K562 (cell line): ENCODE results near the gene TYRP1. TPM values are rescaled to one million over a fixed set of nuclear protein-coding genes. Genes with fewer than 3 reads are reported as not detected.

ENCODE experiments used
- ATAC-seq: fragments of 200-7000 bp; cut with Tn5 transposase; 3 replicates; pipeline ENCODE4 v1.9.1; 2020; ENCODE audit warnings: moderate library complexity
- BruUV-seq: library from RNA; stranded (reverse); fragments of 400-500 nt; replicated peaks from 2 replicates; lab custom pipeline; 2021; lab: Mats Ljungman, UMichigan
- CTCF ChIA-PET: fragments of 300-600 bp; formaldehyde crosslinking; extraction: SDS; loops from one replicate; lab custom pipeline; 2021; ENCODE audit warnings: low intra/inter-chr PET ratio; lab: Yijun Ruan, JAX
- POLR2A ChIA-PET: fragments of 300-600, 350-650 bp; sonication (Branson Sonifier 250); formaldehyde crosslinking; extraction: SDS; loops from one replicate; lab custom pipeline; 2021; ENCODE audit warnings: antibody characterized with exemption, inconsistent platforms; lab: Yijun Ruan, JAX
- DNase-seq, 4 experiments: peaks; one replicate each; pipeline versions ENCODE4 v3.0.0 to v3.0.0-alpha.2; 2011 to 2018; ENCODE audit warnings: low spot score in 3 of 4, mixed read lengths in 3 of 4; ENCODE audit errors: extremely low read depth in 1 of 4
- FAIRE-seq: peaks from 2 replicates; lab custom pipeline; 2011; peaks lifted over from hg19 to GRCh38; lab: Jason Lieb, UNC
- H2AFZ ChIP-seq: 2 replicates; pipeline ENCODE4 v1.6.0; 2011; ENCODE audit warnings: low read depth, low read length, control low read depth, inconsistent platforms
- H3K27ac ChIP-seq: fragments of 200-600 bp; 3 replicates; pipeline ENCODE4 v1.8.0; 2011; ENCODE audit warnings: low read depth, mild to moderate bottlenecking, control low read depth, inconsistent platforms, low read length, moderate library complexity, mixed read lengths; ENCODE audit errors: extremely low read depth
- H3K27me3 ChIP-seq, 2 experiments: fragments of 300-600 bp in 1 of 2; 2 replicates in 1 of 2; 3 replicates in 1 of 2; pipeline versions ENCODE4 v1.6.0 to v1.8.0; 2011; ENCODE audit warnings: inconsistent platforms in 2 of 2, low read length in 2 of 2, mild to moderate bottlenecking in 1 of 2, mixed read lengths in 1 of 2, moderate library complexity in 1 of 2; ENCODE audit not compliant: control insufficient read depth in 2 of 2, insufficient read depth in 2 of 2
- H3K36me3 ChIP-seq: fragments of 300-600 bp; 3 replicates; pipeline ENCODE4 v1.8.0; 2011; ENCODE audit warnings: mild to moderate bottlenecking, low read length, inconsistent platforms; ENCODE audit not compliant: control insufficient read depth, insufficient read depth
- H3K4me1 ChIP-seq, 2 experiments: fragments of 200-600 bp in 1 of 2; replicated peaks in 1 of 2; 2 replicates in 1 of 2; 3 replicates in 1 of 2; pipeline versions ENCODE4 v1.5.1 to v1.8.0; 2011; ENCODE audit warnings: inconsistent platforms in 2 of 2, low read length in 2 of 2, mild to moderate bottlenecking in 1 of 2, mixed read lengths in 1 of 2, moderate library complexity in 1 of 2; ENCODE audit not compliant: control insufficient read depth in 2 of 2, insufficient read depth in 2 of 2
- H3K4me2 ChIP-seq: 2 replicates; pipeline ENCODE4 v1.6.1; 2011; ENCODE audit warnings: low read length, control low read depth, inconsistent platforms, mixed read lengths; ENCODE audit not compliant: insufficient read depth
- H3K4me3 ChIP-seq: fragments of 200-600 bp; sonication (generic), shearing (Covaris generic); 2 replicates; pipeline ENCODE4 v1.5.1; 2016; ENCODE audit warnings: control low read depth, inconsistent platforms
- H3K79me2 ChIP-seq: fragments of 200-600 bp; 3 replicates; pipeline ENCODE4 v1.8.0; 2011; ENCODE audit warnings: low read length, inconsistent platforms; ENCODE audit not compliant: control insufficient read depth, insufficient read depth
- H3K9ac ChIP-seq, 2 experiments: 2 replicates each; pipeline versions ENCODE4 v1.6.0 to v1.6.1; 2011; ENCODE audit warnings: low read depth in 2 of 2, low read length in 2 of 2, control low read depth in 1 of 2, inconsistent platforms in 1 of 2, mild to moderate bottlenecking in 1 of 2, mixed read lengths in 1 of 2; ENCODE audit not compliant: insufficient read depth in 1 of 2
- H3K9me1 ChIP-seq: one replicate; pipeline ENCODE4 v1.6.0; 2011; ENCODE audit warnings: inconsistent platforms, mild to moderate bottlenecking, low read length, moderate library complexity; ENCODE audit not compliant: control insufficient read depth, insufficient read depth
- H3K9me3 ChIP-seq: replicated peaks from 2 replicates; pipeline ENCODE4 v1.5.1; 2011; ENCODE audit warnings: low read depth, low read length, inconsistent platforms; ENCODE audit not compliant: control insufficient read depth, insufficient read depth
- H4K20me1 ChIP-seq: replicated peaks from 2 replicates; pipeline ENCODE4 v1.6.1; 2011; ENCODE audit warnings: low read length, inconsistent platforms, mixed read lengths; ENCODE audit not compliant: control insufficient read depth, insufficient read depth
- CLOCK ChIP-seq: fragments of 250-450 bp; sonication (Bioruptor Pico); IDR thresholded peaks from 2 replicates; pipeline ENCODE4 v1.4.0; 2020; ENCODE audit warnings: mild to moderate bottlenecking, moderate library complexity, borderline replicate concordance
- JUND ChIP-seq, 2 experiments: IDR thresholded peaks; 2 replicates in 1 of 2; 3 replicates in 1 of 2; pipeline ENCODE4 v1.6.1; 2011; ENCODE audit warnings: borderline replicate concordance in 2 of 2, low read depth in 2 of 2, low read length in 2 of 2, improper control_type of control experiment in 1 of 2, missing biosample characterization in 1 of 2, missing genetic modification characterization in 1 of 2, missing genetic modification reagents in 1 of 2
- MED1 ChIP-seq: sonication (generic); formaldehyde crosslinking; IDR thresholded peaks from 2 replicates; pipeline ENCODE4 v1.8.1; 2023; ENCODE audit warnings: missing genetic modification reagents, borderline replicate concordance
- MXI1 ChIP-seq: IDR thresholded peaks from 2 replicates; pipeline ENCODE4 v1.6.1; 2011; ENCODE audit warnings: low read depth, mild to moderate bottlenecking, improper control_type of control experiment, low read length
- NR1H2 ChIP-seq: sonication (generic); formaldehyde crosslinking; IDR thresholded peaks from 2 replicates; pipeline ENCODE4 v1.4.0; 2020; ENCODE audit warnings: mild to moderate bottlenecking, missing genetic modification reagents
- PML ChIP-seq: IDR thresholded peaks from 2 replicates; pipeline ENCODE4 v1.6.1; 2012; ENCODE audit warnings: low read length, inconsistent platforms
- SMAD3 ChIP-seq: fragments of 450-650 bp; formaldehyde crosslinking; conservative IDR thresholded peaks from 2 replicates; pipeline ENCODE4 v1.4.0; 2020; ENCODE audit warnings: mild to moderate bottlenecking
- ZNF280A ChIP-seq: fragments of 450-650 bp; IDR thresholded peaks from 2 replicates; pipeline ENCODE4 v1.6.1; 2018; ENCODE audit warnings: mild to moderate bottlenecking, low read depth; ENCODE audit not compliant: partially characterized antibody
- ZNF354B ChIP-seq: fragments of 250-450 bp; sonication (Bioruptor Pico); IDR thresholded peaks from 2 replicates; pipeline ENCODE4 v1.4.0; 2020
- WGBS: fragments of 100-300 bp; shearing (Covaris generic); methylation state at CpG from one replicate; pipeline ENCODE4 v1.1.6; 2016; ENCODE audit warnings: low coverage, mixed read lengths; ENCODE audit not compliant: insufficient coverage; ENCODE audit errors: missing lambda C conversion rate; 5-methylcytosine and 5-hydroxymethylcytosine counted together
- in situ Hi-C: fragments of 300-500 bp; cut with MboI; formaldehyde crosslinking; loops from 4 replicates; pipeline ENCODE4 v1.15.0; 2018; ENCODE audit warnings: inconsistent platforms, mixed read lengths
- intact Hi-C: fragments of 100-400 bp; cut with micrococcal nuclease; formaldehyde crosslinking; loops from 2 replicates; pipeline ENCODE4 v1.14.2; 2022
- polyA plus RNA-seq, 8 experiments: library from polyadenylated mRNA; depleted of rRNA in 4 of 8; stranded (reverse) in 5 of 8; unstranded in 3 of 8; fragments of >200 nt; fragmentation: Nextera tagmentation in 2 of 8; fragmentation: Illumina TruSeq in 1 of 8; extraction: Ambion mirVana in 2 of 8; extraction: Trizol in 1 of 8; gene quantifications; 2 replicates each; pipeline versions ENCODE4 v1.2.1 to v1.2.3, GENCODE V29; 2011 to 2014; ENCODE audit warnings: inconsistent platforms in 1 of 8, missing spikeins in 1 of 8
- total RNA-seq, 7 experiments: library from RNA; depleted of rRNA in 6 of 7; stranded (reverse); fragments of >200 nt in 6 of 7; fragmentation: Illumina TruSeq in 2 of 7; extraction: Trizol in 2 of 7; gene quantifications; 2 replicates each; pipeline versions ENCODE4 v1.2.1 to v1.2.3, GENCODE V29; 2011 to 2021; ENCODE audit warnings: low replicate concordance in 1 of 7
- TF ChIP-seq, protein P1 (sequence below): fragments of 450-650 bp; formaldehyde crosslinking; conservative IDR thresholded peaks from 2 replicates; pipeline ENCODE4 v1.4.0; 2022; ENCODE audit warnings: mild to moderate bottlenecking, missing genetic modification characterization

Gene TYRP1
- total and polyA plus RNA-seq, 9 of the 15 experiments (the other 6 are each of a cell fraction or from before 2014, with no cell fraction given): not detected

DNA sequence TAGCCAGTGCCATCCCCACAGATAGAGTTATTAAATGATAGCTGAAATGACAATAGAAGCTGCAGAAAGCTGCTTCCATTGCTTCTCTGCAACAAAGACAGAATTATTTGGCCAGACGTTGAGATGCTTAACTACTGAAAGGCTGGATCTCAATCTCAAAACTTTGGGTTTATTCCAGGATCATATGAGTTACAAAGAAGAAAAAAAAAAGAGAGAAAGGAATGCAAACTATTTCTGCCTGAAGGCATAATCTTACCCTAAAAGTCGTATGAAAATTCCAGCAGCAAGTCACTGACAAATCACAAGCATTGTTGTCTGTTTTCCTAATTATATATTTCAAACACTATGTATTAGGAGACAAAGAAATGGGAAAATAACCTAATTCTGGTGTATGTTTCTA lies 12.8 kb upstream of the TYRP1 start:
- intact Hi-C loops: no loop called here
- Histone ChIP-seq H3K9ac (no peak overlapping the region), H3K27me3 (no peaks in the 10 kb centered on the region), H3K79me2 (no peaks in the 10 kb centered on the region), H3K4me1 (no peaks in the 10 kb centered on the region), H4K20me1 (no peaks in the 10 kb centered on the region), H3K27ac (no peak overlapping the region), H3K9me1 (no peaks in the 10 kb centered on the region), H3K4me2 (no peak overlapping the region), H3K4me3 (no peak overlapping the region), H2AFZ (no peak overlapping the region), H3K9me3 (no peaks in the 10 kb centered on the region), H3K36me3 (no peaks in the 10 kb centered on the region)
- TF ChIP-seq MXI1: no peak
- TF ChIP-seq NR1H2 (CRISPR knock-in tag): no peak
- no peak for DNase-seq
- BruUV-seq: no TSS peak
- FAIRE-seq: no peak
- in situ Hi-C loops: no loop called here
- WGBS: 0% methylated on average over 2 of the region's 2 CpGs
- POLR2A ChIA-PET: no interaction called here
- CTCF ChIA-PET: no interaction called here
- no peak for ATAC-seq

- POLR2A ChIA-PET: no interaction called here
- in situ Hi-C loops: no loop called here
- Histone ChIP-seq H3K36me3 (no peaks in the 10 kb centered on the region), H3K4me1 (no peaks in the 10 kb centered on the region), H3K9me3 (no peaks in the 10 kb centered on the region), H3K9me1 (no peaks in the 10 kb centered on the region), H3K79me2 (no peaks in the 10 kb centered on the region), H3K4me3 (no peak overlapping the region), H4K20me1 (no peaks in the 10 kb centered on the region), H3K9ac (no peak overlapping the region), H3K27me3 (no peaks in the 10 kb centered on the region), H3K27ac (no peak overlapping the region), H2AFZ (no peak overlapping the region), H3K4me2 (no peak overlapping the region)
- intact Hi-C loops: no loop called here
- BruUV-seq: no TSS peak
- ATAC-seq (no peak), FAIRE-seq (no peak), DNase-seq (no peak)
- CTCF ChIA-PET: no interaction called here
- 3% methylated on average over 3 of the region's 3 CpGs for WGBS
- TF ChIP-seq SMAD3 (CRISPR knock-in tag): no peak
- TF ChIP-seq ZNF280A: no peak
- TF ChIP-seq MED1 (CRISPR knock-in tag): no peak
- TF ChIP-seq JUND (IDR thresholded peaks at IDR 0.05; ENCODE audit: borderline replicate concordance, low read depth, low read length): no peak
- TF ChIP-seq JUND (tag; IDR thresholded peaks at IDR 0.05; ENCODE audit: borderline replicate concordance, low read depth, low read length): no peak
- TF ChIP-seq ZNF354B (CRISPR knock-in tag): no peak
- TF ChIP-seq, protein P1, sequence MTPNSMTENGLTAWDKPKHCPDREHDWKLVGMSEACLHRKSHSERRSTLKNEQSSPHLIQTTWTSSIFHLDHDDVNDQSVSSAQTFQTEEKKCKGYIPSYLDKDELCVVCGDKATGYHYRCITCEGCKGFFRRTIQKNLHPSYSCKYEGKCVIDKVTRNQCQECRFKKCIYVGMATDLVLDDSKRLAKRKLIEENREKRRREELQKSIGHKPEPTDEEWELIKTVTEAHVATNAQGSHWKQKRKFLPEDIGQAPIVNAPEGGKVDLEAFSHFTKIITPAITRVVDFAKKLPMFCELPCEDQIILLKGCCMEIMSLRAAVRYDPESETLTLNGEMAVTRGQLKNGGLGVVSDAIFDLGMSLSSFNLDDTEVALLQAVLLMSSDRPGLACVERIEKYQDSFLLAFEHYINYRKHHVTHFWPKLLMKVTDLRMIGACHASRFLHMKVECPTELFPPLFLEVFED (CRISPR knock-in tag): no peak
- TF ChIP-seq CLOCK (CRISPR knock-in tag): no peak
- TF ChIP-seq PML: no peak
Observed at GRCh38 chr9:12680757-12681156, 12.4 kb upstream of the TYRP1 start.
